SH-SY5Y (cell line): Measurements from ENCODE around the gene GCA.

ENCODE experiments used
- GATA2 ChIP-seq: IDR thresholded peaks from 2 replicates; pipeline ENCODE4 v1.6.1; 2011; ENCODE audit warnings: mild to moderate bottlenecking, low read depth, low read length
- GATA3 ChIP-seq: IDR thresholded peaks from 2 replicates; pipeline ENCODE4 v1.6.1; 2011; ENCODE audit warnings: low read depth, mild to moderate bottlenecking, low read length, moderate library complexity

DNA sequence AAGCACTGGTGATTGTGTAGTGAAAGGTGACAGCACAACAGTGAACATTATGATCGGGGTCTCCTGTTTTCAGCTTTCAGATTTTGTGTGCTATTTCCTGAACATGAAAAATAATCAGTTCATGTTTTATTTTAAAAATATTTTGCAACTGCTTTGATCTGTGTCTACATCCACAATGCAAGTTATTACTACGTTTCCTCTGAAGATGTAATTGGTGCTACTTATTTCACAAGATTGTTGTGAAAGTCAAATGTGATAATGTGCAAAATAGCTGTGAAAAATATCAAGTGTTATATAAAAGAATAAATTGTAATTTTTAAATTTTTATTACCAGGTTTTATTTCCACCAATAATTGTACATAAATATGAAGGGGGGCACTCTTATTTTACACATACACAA lies 6.1 kb upstream of the GCA start:
- TF ChIP-seq GATA2 (no peak), GATA3 (no peak)
